CD14-positive monocyte (primary cell): Measurements from ENCODE around the gene PAGE2. TPM values are rescaled to one million over a fixed set of nuclear protein-coding genes. Genes with fewer than 3 reads are reported as not detected.

ENCODE experiments used
- DNase-seq, 3 donors: peaks; one replicate each; pipeline ENCODE4 v3.0.0-alpha.2; 2011 to 2022
- H2AFZ ChIP-seq: 2 replicates; pipeline ENCODE4 v1.6.0; 2012; ENCODE audit warnings: mild to moderate bottlenecking, low read depth, low read length, inconsistent platforms; ENCODE audit not compliant: insufficient read depth, poor library complexity, severe bottlenecking
- H3K27ac ChIP-seq, 2 donors: 1 replicate in 1 of 2; 2 replicates in 1 of 2; pipeline ENCODE4 v1.5.1; 2012 to 2013; ENCODE audit warnings: low read length in 2 of 2, control low read depth in 1 of 2, inconsistent platforms in 1 of 2, low read depth in 1 of 2, mild to moderate bottlenecking in 1 of 2
- H3K27me3 ChIP-seq, 2 donors: one replicate each; pipeline versions ENCODE4 v1.6.0 to v1.6.1; 2011 to 2013; ENCODE audit warnings: low read length in 2 of 2; ENCODE audit not compliant: control insufficient read depth in 2 of 2, insufficient read depth in 2 of 2
- H3K36me3 ChIP-seq, 2 donors: replicated peaks in 1 of 2; 1 replicate in 1 of 2; 2 replicates in 1 of 2; pipeline versions ENCODE4 v1.5.1 to v1.6.1; 2012 to 2013; ENCODE audit warnings: low read length in 2 of 2, control low read depth in 1 of 2, inconsistent platforms in 1 of 2, mild to moderate bottlenecking in 1 of 2; ENCODE audit not compliant: insufficient read depth in 2 of 2, control insufficient read depth in 1 of 2
- H3K4me1 ChIP-seq, 2 donors: 1 replicate in 1 of 2; 2 replicates in 1 of 2; pipeline versions ENCODE4 v1.5.1 to v1.6.1; 2012 to 2013; ENCODE audit warnings: low read length in 2 of 2, control low read depth in 1 of 2, inconsistent platforms in 1 of 2, mild to moderate bottlenecking in 1 of 2, moderate library complexity in 1 of 2; ENCODE audit not compliant: insufficient read depth in 2 of 2, control insufficient read depth in 1 of 2
- H3K4me2 ChIP-seq: replicated peaks from 2 replicates; pipeline ENCODE3; 2012; ENCODE audit warnings: low read length, moderate library complexity, mild to moderate bottlenecking; ENCODE audit not compliant: poor library complexity, severe bottlenecking; ENCODE audit errors: extremely low read depth
- H3K4me3 ChIP-seq, 3 experiments: fragments of 200-600 bp in 1 of 3; sonication (generic) in 1 of 3; replicated peaks in 1 of 3; 1 replicate in 2 of 3; 2 replicates in 1 of 3; pipeline ENCODE4 v1.5.1; 2011 to 2013; ENCODE audit warnings: low read length in 3 of 3, mild to moderate bottlenecking in 3 of 3, control low read depth in 2 of 3, low read depth in 2 of 3, inconsistent platforms in 1 of 3, moderate library complexity in 1 of 3
- H3K79me2 ChIP-seq: 2 replicates; pipeline ENCODE4 v1.6.0; 2012; ENCODE audit warnings: mild to moderate bottlenecking, control low read depth, inconsistent platforms, low read length, moderate library complexity; ENCODE audit not compliant: insufficient read depth
- H3K9ac ChIP-seq: 2 replicates; pipeline ENCODE4 v1.6.0; 2017; ENCODE audit warnings: low read length, mild to moderate bottlenecking; ENCODE audit not compliant: insufficient read depth, poor library complexity, severe bottlenecking
- H3K9me3 ChIP-seq, 2 donors: replicated peaks in 1 of 2; 1 replicate in 1 of 2; 2 replicates in 1 of 2; pipeline versions ENCODE4 v1.5.1 to v1.6.1; 2012 to 2013; ENCODE audit warnings: low read length in 2 of 2, control low read depth in 1 of 2; ENCODE audit not compliant: control insufficient read depth in 1 of 2, insufficient read depth in 1 of 2
- H4K20me1 ChIP-seq: 2 replicates; pipeline ENCODE4 v1.6.0; 2012; ENCODE audit warnings: mild to moderate bottlenecking, low read length, control low read depth, moderate library complexity; ENCODE audit not compliant: insufficient read depth
- H3K27ac Mint-ChIP-seq, 7 donors: one replicate each; pipeline ENCODE4 v1.8.0; 2020; ENCODE audit warnings: mild to moderate bottlenecking in 7 of 7, mixed read lengths in 7 of 7, moderate library complexity in 6 of 7, inconsistent platforms in 2 of 7
- H3K27me3 Mint-ChIP-seq, 3 donors: one replicate each; pipeline ENCODE4 v1.8.0; 2021 to 2022; ENCODE audit warnings: low read depth in 3 of 3, mild to moderate bottlenecking in 3 of 3, mixed read lengths in 3 of 3, moderate library complexity in 3 of 3, inconsistent platforms in 1 of 3
- H3K36me3 Mint-ChIP-seq, 2 donors: one replicate each; pipeline ENCODE4 v1.8.0; 2020; ENCODE audit warnings: mixed read lengths in 2 of 2, inconsistent platforms in 1 of 2, mild to moderate bottlenecking in 1 of 2
- H3K4me1 Mint-ChIP-seq: one replicate; pipeline ENCODE4 v1.8.0; 2020; ENCODE audit warnings: mild to moderate bottlenecking, mixed read lengths
- H3K4me3 Mint-ChIP-seq, 2 donors: one replicate each; pipeline ENCODE4 v1.8.0; 2020; ENCODE audit warnings: mild to moderate bottlenecking in 2 of 2, mixed read lengths in 2 of 2, moderate library complexity in 1 of 2
- H3K9me3 Mint-ChIP-seq, 7 donors: one replicate each; pipeline ENCODE4 v1.8.0; 2020 to 2022; ENCODE audit warnings: mixed read lengths in 7 of 7, mild to moderate bottlenecking in 6 of 7, moderate library complexity in 6 of 7, inconsistent platforms in 2 of 7
- whole genome bisulfite sequencing: methylation state at CpG from one replicate; pipeline ENCODE4 v1.1.5; 2013; ENCODE audit warnings: missing lambda C conversion rate; ENCODE audit not compliant: insufficient coverage; 5-methylcytosine and 5-hydroxymethylcytosine counted together
- intact Hi-C, 2 donors: fragments of 100-400 bp; cut with micrococcal nuclease; formaldehyde crosslinking; loops; one replicate each; pipeline versions ENCODE4 v1.15.0 to v1.15.1; 2023
- polyA plus RNA-seq, 3 donors: library from polyadenylated mRNA; depleted of rRNA in 1 of 3; unstranded in 2 of 3; stranded (reverse) in 1 of 3; fragments of 300-500 nt in 2 of 3; fragments of >200 nt in 1 of 3; fragmentation: Illumina TruSeq in 2 of 3; gene quantifications; 1 replicate in 2 of 3; 2 replicates in 1 of 3; pipeline ENCODE4 v1.2.3, GENCODE V29; 2012 to 2021
- TF ChIP-seq, protein P1 (sequence below): fragments of 200-600 bp; IDR thresholded peaks from one replicate; pipeline ENCODE4 v1.8.0; 2022; ENCODE audit warnings: antibody characterized with exemption, mild to moderate bottlenecking

The PAGE2 gene
- polyA plus RNA-seq, 3 donors: not detected

DNA sequence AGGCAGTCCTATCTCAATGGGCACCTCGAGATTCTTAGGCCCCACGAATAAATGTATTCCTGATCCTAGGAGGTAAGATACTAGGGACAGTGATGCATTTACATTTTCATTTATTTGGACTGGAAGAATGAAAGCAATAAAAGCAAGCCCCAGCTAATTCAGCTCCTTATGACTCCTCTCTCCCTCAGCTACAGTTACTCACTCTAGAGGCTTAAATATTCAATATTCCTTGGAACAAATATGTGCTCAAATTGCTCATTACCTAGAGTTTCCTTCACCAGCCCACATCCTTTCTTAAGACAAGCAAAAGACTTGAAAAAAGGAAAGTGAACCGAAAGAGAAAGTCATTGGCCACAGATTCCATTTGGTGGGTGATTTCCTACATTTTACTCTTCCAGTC lies 13.9 kb downstream of the PAGE2 start:
- H3K27ac Mint-ChIP-seq: no peak overlapping the region
- intact Hi-C loops: no loop called here
- no peaks in the 10 kb centered on the region for H3K9me3 ChIP-seq
- H3K4me1 Mint-ChIP-seq: no peaks in the 10 kb centered on the region
- no peak overlapping the region for H3K4me2 ChIP-seq
- H3K4me3 ChIP-seq: no peak overlapping the region
- H3K27me3 ChIP-seq: peaks cover 0 to 2% of the 10 kb centered on the region in 2 donors
- H3K36me3 Mint-ChIP-seq: no peaks in the 10 kb centered on the region
- no peaks in the 10 kb centered on the region for H3K36me3 ChIP-seq
- no peak overlapping the region for H3K9ac ChIP-seq
- peaks cover 0 to 3% (median 0%) of the 10 kb centered on the region in 7 donors for H3K9me3 Mint-ChIP-seq
- H2AFZ ChIP-seq: no peak overlapping the region
- H3K27ac ChIP-seq: no peak overlapping the region
- H3K4me1 ChIP-seq: no peaks in the 10 kb centered on the region
- no CpG with 5 or more reads among the region's 3 CpGs for WGBS
- no peaks in the 10 kb centered on the region for H3K79me2 ChIP-seq
- TF ChIP-seq, protein P1, sequence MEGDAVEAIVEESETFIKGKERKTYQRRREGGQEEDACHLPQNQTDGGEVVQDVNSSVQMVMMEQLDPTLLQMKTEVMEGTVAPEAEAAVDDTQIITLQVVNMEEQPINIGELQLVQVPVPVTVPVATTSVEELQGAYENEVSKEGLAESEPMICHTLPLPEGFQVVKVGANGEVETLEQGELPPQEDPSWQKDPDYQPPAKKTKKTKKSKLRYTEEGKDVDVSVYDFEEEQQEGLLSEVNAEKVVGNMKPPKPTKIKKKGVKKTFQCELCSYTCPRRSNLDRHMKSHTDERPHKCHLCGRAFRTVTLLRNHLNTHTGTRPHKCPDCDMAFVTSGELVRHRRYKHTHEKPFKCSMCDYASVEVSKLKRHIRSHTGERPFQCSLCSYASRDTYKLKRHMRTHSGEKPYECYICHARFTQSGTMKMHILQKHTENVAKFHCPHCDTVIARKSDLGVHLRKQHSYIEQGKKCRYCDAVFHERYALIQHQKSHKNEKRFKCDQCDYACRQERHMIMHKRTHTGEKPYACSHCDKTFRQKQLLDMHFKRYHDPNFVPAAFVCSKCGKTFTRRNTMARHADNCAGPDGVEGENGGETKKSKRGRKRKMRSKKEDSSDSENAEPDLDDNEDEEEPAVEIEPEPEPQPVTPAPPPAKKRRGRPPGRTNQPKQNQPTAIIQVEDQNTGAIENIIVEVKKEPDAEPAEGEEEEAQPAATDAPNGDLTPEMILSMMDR: no peak
- H3K27me3 Mint-ChIP-seq: peaks cover 0 to 2% (median 0%) of the 10 kb centered on the region in 3 donors
- no peak overlapping the region for H3K4me3 Mint-ChIP-seq
- no peak for DNase-seq
- H4K20me1 ChIP-seq: no peaks in the 10 kb centered on the region

- H3K36me3 Mint-ChIP-seq: no peaks in the 10 kb centered on the region
- H3K4me1 Mint-ChIP-seq: no peaks in the 10 kb centered on the region
- Histone ChIP-seq H3K79me2 (no peaks in the 10 kb centered on the region), H4K20me1 (no peaks in the 10 kb centered on the region), H3K27ac (no peak overlapping the region), H3K4me1 (no peaks in the 10 kb centered on the region), H3K9me3 (no peaks in the 10 kb centered on the region), H3K4me2 (no peak overlapping the region), H2AFZ (no peak overlapping the region), H3K4me3 (no peak overlapping the region), H3K27me3 (no peaks in the 10 kb centered on the region), H3K36me3 (no peaks in the 10 kb centered on the region), H3K9ac (no peak overlapping the region)
- intact Hi-C loops: no loop called here
- no peak overlapping the region for H3K27ac Mint-ChIP-seq
- H3K27me3 Mint-ChIP-seq: peaks cover 0 to 2% (median 0%) of the 10 kb centered on the region in 3 donors
- TF ChIP-seq, protein P1: no peak
- no peak overlapping the region for H3K4me3 Mint-ChIP-seq
- H3K9me3 Mint-ChIP-seq: peaks cover 0 to 3% (median 2%) of the 10 kb centered on the region in 7 donors
- no peak for DNase-seq
These were observed 18.4 kb downstream of the PAGE2 start for GRCh38 chrX:55107262-55107661.
